Esophagus squamous epithelium (tissue), 5 donors: Measurements from ENCODE around the gene CNNM2. TPM values are rescaled to one million over a fixed set of nuclear protein-coding genes. Genes with fewer than 3 reads are reported as not detected.

Source experiments
- DNase-seq: peaks from one replicate; lab custom pipeline; 2025; lab: John Stamatoyannopoulos, UW
- H3K27ac ChIP-seq, 4 donors: fragments of 200-600 bp; sonication (generic); one replicate each; pipeline ENCODE4 v1.5.1; 2016 to 2019; ENCODE audit warnings: mild to moderate bottlenecking in 1 of 4
- H3K27me3 ChIP-seq, 4 donors: fragments of 200-600 bp; sonication (generic); 1 replicate in 3 of 4; 2 replicates in 1 of 4; pipeline versions ENCODE4 v1.5.1 to v1.6.0; 2017 to 2021; ENCODE audit warnings: antibody characterized with exemption in 1 of 4
- H3K36me3 ChIP-seq, 3 donors: fragments of 200-600 bp; sonication (generic); one replicate each; pipeline ENCODE4 v1.5.1; 2016 to 2019
- H3K4me1 ChIP-seq, 3 donors: fragments of 200-600 bp; sonication (generic); one replicate each; pipeline ENCODE4 v1.5.1; 2017 to 2019
- H3K4me3 ChIP-seq, 4 donors: fragments of 200-600 bp; sonication (generic); 1 replicate in 3 of 4; 2 replicates in 1 of 4; pipeline ENCODE4 v1.5.1; 2016 to 2019; ENCODE audit warnings: mild to moderate bottlenecking in 2 of 4, moderate library complexity in 1 of 4
- H3K9me3 ChIP-seq, 3 donors: fragments of 200-600 bp; sonication (generic); one replicate each; pipeline ENCODE4 v1.5.1; 2016 to 2019
- CTCF ChIP-seq, 6 experiments: fragments of 450-650 bp in 4 of 6; fragments of 200-600 bp in 2 of 6; sonication (generic) in 2 of 6; IDR thresholded peaks; one replicate each; pipeline ENCODE4 v1.5.1; 2016 to 2019; ENCODE audit warnings: antibody characterized with exemption in 6 of 6, mild to moderate bottlenecking in 4 of 6, moderate library complexity in 4 of 6
- POLR2A ChIP-seq, 4 donors: fragments of 450-650 bp; IDR thresholded peaks; one replicate each; pipeline ENCODE4 v1.6.1; 2017; ENCODE audit warnings: antibody characterized with exemption in 4 of 4, mild to moderate bottlenecking in 4 of 4, moderate library complexity in 3 of 4
- WGBS, 2 donors: methylation state at CpG; one replicate each; pipeline ENCODE4 v1.1.5; 2018; 5-methylcytosine and 5-hydroxymethylcytosine counted together
- intact Hi-C: fragments of 100-400 bp; cut with DNase I; formaldehyde crosslinking; loops from one replicate; pipeline ENCODE4 v1.15.0; 2022
- total RNA-seq, 4 donors: library from RNA; depleted of rRNA; stranded (reverse); fragments of >200 nt; gene quantifications; one replicate each; pipeline ENCODE4 v1.1.0, GENCODE V29; 2016
- donor health status: DM: yes; HTN: yes; CAD: no.

CNNM2 gene
- total RNA-seq, 4 donors from 2014 or later: 2.2 to 3.6 (median 2.6) TPM

- no peak overlapping the region for H3K27ac ChIP-seq
- TF ChIP-seq CTCF (IDR thresholded peaks at IDR 0.05) (no peak), POLR2A (IDR thresholded peaks at IDR 0.05) (no peak)
- intact Hi-C loops: loop anchor here (10.0 kb wide), 1 partner anchor 143 kb away; the partner anchor contains the start of gene RPEL1
- H3K9me3 ChIP-seq: no peaks in the 10 kb centered on the region
- 91% methylated on average over 3 of the region's 3 CpGs for WGBS, 2 donors
- DNase-seq: no peak
- no peaks in the 10 kb centered on the region for H3K4me1 ChIP-seq
- no peak overlapping the region for H3K4me3 ChIP-seq
- peaks cover 7 to 98% (median 27%) of the 10 kb centered on the region in 3 donors for H3K36me3 ChIP-seq
- H3K27me3 ChIP-seq: no peaks in the 10 kb centered on the region
Measured at GRCh38 chr10:103102195-103102594, 184.1 kb downstream of the CNNM2 start.

GRCh38 chr10:103103989-103104388, 185.9 kb downstream of the CNNM2 start:
- 89 to 93% methylated on average over 2 of the region's 2 CpGs for WGBS, 2 donors
- no peak for TF ChIP-seq POLR2A (IDR thresholded peaks at IDR 0.05)
- no peak for TF ChIP-seq CTCF (IDR thresholded peaks at IDR 0.05)

GRCh38 chr10:103104721-103105120, 186.6 kb downstream of the CNNM2 start:
- no peak overlapping the region for H3K27ac ChIP-seq
- intact Hi-C loops: loop anchor here (10.0 kb wide), 1 partner anchor 140 kb away; the partner anchor contains the start of gene RPEL1
- no peaks in the 10 kb centered on the region for H3K27me3 ChIP-seq
- H3K36me3 ChIP-seq: peaks cover 8 to 94% (median 16%) of the 10 kb centered on the region in 3 donors
- 43% methylated on average over 2 of the region's 2 CpGs for WGBS, 2 donors
- TF ChIP-seq CTCF (IDR thresholded peaks at IDR 0.05) (no peak), POLR2A (IDR thresholded peaks at IDR 0.05) (no peak)
- DNase-seq: no peak
- H3K4me1 ChIP-seq: no peaks in the 10 kb centered on the region
- no peaks in the 10 kb centered on the region for H3K9me3 ChIP-seq
- H3K4me3 ChIP-seq: no peak overlapping the region

More at GRCh38 chr10:103103989-103104388, 185.9 kb downstream of the CNNM2 start:
- no peak overlapping the region for H3K4me3 ChIP-seq
- no peak for DNase-seq
- H3K36me3 ChIP-seq: peaks cover 8 to 95% (median 16%) of the 10 kb centered on the region in 3 donors
- no peaks in the 10 kb centered on the region for H3K4me1 ChIP-seq
- intact Hi-C loops: loop anchor here (10.0 kb wide), 1 partner anchor 141 kb away; the partner anchor contains the start of gene RPEL1
- no peak overlapping the region for H3K27ac ChIP-seq
- no peaks in the 10 kb centered on the region for H3K27me3 ChIP-seq
- H3K9me3 ChIP-seq: no peaks in the 10 kb centered on the region

GRCh38 chr10:103105462-103105861, 187.4 kb downstream of the CNNM2 start:
- Histone ChIP-seq H3K4me1 (peaks cover 0 to 7% (median 4%) of the 10 kb centered on the region in 3 donors), H3K27ac (no peak overlapping the region), H3K9me3 (no peaks in the 10 kb centered on the region), H3K36me3 (peaks cover 8 to 90% (median 13%) of the 10 kb centered on the region in 3 donors), H3K4me3 (no peak overlapping the region), H3K27me3 (no peaks in the 10 kb centered on the region)
- WGBS, 2 donors: 95 to 100% methylated on average over 1 of the region's 1 CpG
- intact Hi-C loops: loop anchor here (10.0 kb wide), 1 partner anchor 139 kb away; the partner anchor contains the start of gene RPEL1
- DNase-seq: no peak
- TF ChIP-seq POLR2A (IDR thresholded peaks at IDR 0.05) (no peak), CTCF (IDR thresholded peaks at IDR 0.05) (no peak)

- H3K9me3 ChIP-seq: no peaks in the 10 kb centered on the region
- no peak for DNase-seq
- H3K4me3 ChIP-seq: no peak overlapping the region
- H3K4me1 ChIP-seq: peaks cover 0 to 17% (median 5%) of the 10 kb centered on the region in 3 donors
- TF ChIP-seq POLR2A (IDR thresholded peaks at IDR 0.05): no peak
- TF ChIP-seq CTCF (IDR thresholded peaks at IDR 0.05): no peak
- no peak overlapping the region for H3K27ac ChIP-seq
- intact Hi-C loops: loop anchor here (10.0 kb wide), 1 partner anchor 138 kb away; the partner anchor contains the start of gene RPEL1
- peaks cover 8 to 80% (median 9%) of the 10 kb centered on the region in 3 donors for H3K36me3 ChIP-seq
- H3K27me3 ChIP-seq: no peaks in the 10 kb centered on the region
Measured at GRCh38 chr10:103106539-103106938, 188.4 kb downstream of the CNNM2 start.
